ENCODE results near the gene SRSF3.

SRSF3 gene

GRCh38 chr6:36623547-36624459, 29.6 kb downstream of the SRSF3 start:
- peak; percentile 76 for DNase-seq

- no peak for DNase-seq
These were observed 30.4 kb downstream of the SRSF3 start for GRCh38 chr6:36624461-36625157.

GRCh38 chr6:36625158-36625919, 31.2 kb downstream of the SRSF3 start:
- DNase-seq = no peak

- DNase-seq = no peak
These were observed 32.5 kb downstream of the SRSF3 start for GRCh38 chr6:36626636-36627035.

- DNase-seq = no peak
These were observed 33.0 kb downstream of the SRSF3 start for GRCh38 chr6:36627141-36627540.

GRCh38 chr6:36627801-36628246, 33.7 kb downstream of the SRSF3 start:
- no peak for DNase-seq

GRCh38 chr6:36629784-36630183, 35.6 kb downstream of the SRSF3 start:
- no peak for DNase-seq

- DNase-seq = no peak
These were observed 37.3 kb downstream of the SRSF3 start for GRCh38 chr6:36631326-36632011.

GRCh38 chr6:36633370-36633769, 39.2 kb downstream of the SRSF3 start:
- DNase-seq = no peak

- DNase-seq = no peak
These were observed 39.8 kb downstream of the SRSF3 start for GRCh38 chr6:36633915-36634314.

GRCh38 chr6:36634317-36635108, 40.4 kb downstream of the SRSF3 start:
- DNase-seq = no peak

- no peak for DNase-seq
These were observed 42.1 kb downstream of the SRSF3 start for GRCh38 chr6:36636283-36636682.

GRCh38 chr6:36636687-36637418, 42.7 kb downstream of the SRSF3 start:
- DNase-seq = no peak

GRCh38 chr6:36638579-36638978, 44.4 kb downstream of the SRSF3 start:
- DNase-seq = no peak

GRCh38 chr6:36639171-36639808, 45.1 kb downstream of the SRSF3 start:
- DNase-seq = no peak

- no peak for DNase-seq
These were observed 47.4 kb downstream of the SRSF3 start for GRCh38 chr6:36641543-36641942.

- no peak for DNase-seq
These were observed 49.0 kb downstream of the SRSF3 start for GRCh38 chr6:36642913-36643817.

GRCh38 chr6:36643977-36644376, 49.8 kb downstream of the SRSF3 start:
- DNase-seq = no peak

- no peak for DNase-seq
These were observed 54.9 kb downstream of the SRSF3 start for GRCh38 chr6:36649086-36649485.

All from right kidney (tissue), 1 donor.